Keratinocyte (primary cell): ENCODE measurements around the gene PLAAT3. TPM values are rescaled to one million over a fixed set of nuclear protein-coding genes. Genes with fewer than 3 reads are reported as not detected.

Experiments used
- DNase-seq: peaks from one replicate; pipeline ENCODE4 v3.0.0-alpha.2; 2011; ENCODE audit warnings: low read depth, missing footprints, low spot score
- FAIRE-seq: peaks from 2 replicates; lab custom pipeline; 2011; peaks lifted over from hg19 to GRCh38; lab: Jason Lieb, UNC
- H2AFZ ChIP-seq: 2 replicates; pipeline ENCODE4 v1.6.0; 2012; ENCODE audit warnings: low read length, control low read depth, inconsistent platforms; ENCODE audit not compliant: control insufficient read depth
- H3K27ac ChIP-seq: 2 replicates; pipeline ENCODE4 v1.5.1; 2011; ENCODE audit warnings: low read length; ENCODE audit not compliant: control insufficient read depth, insufficient read depth
- H3K27me3 ChIP-seq: 3 replicates; pipeline ENCODE4 v1.6.0; 2011; ENCODE audit warnings: low read length; ENCODE audit not compliant: control insufficient read depth, insufficient read depth; ENCODE audit errors: extremely low read depth
- H3K36me3 ChIP-seq, 2 experiments: 2 replicates in 1 of 2; 3 replicates in 1 of 2; pipeline ENCODE4 v1.5.1; 2011; ENCODE audit warnings: low read length in 2 of 2, mild to moderate bottlenecking in 1 of 2; ENCODE audit not compliant: control insufficient read depth in 2 of 2, insufficient read depth in 2 of 2; ENCODE audit errors: extremely low read depth in 1 of 2
- H3K4me1 ChIP-seq: 3 replicates; pipeline ENCODE4 v1.5.1; 2011; ENCODE audit warnings: low read length; ENCODE audit not compliant: control insufficient read depth, insufficient read depth; ENCODE audit errors: extremely low read depth
- H3K4me2 ChIP-seq: 3 replicates; pipeline ENCODE4 v1.6.0; 2011; ENCODE audit warnings: low read depth, low read length; ENCODE audit not compliant: control insufficient read depth, insufficient read depth; ENCODE audit errors: extremely low read depth
- H3K4me3 ChIP-seq, 3 experiments: fragments of 200-600 bp in 1 of 3; sonication (generic) in 1 of 3; 2 replicates in 2 of 3; 3 replicates in 1 of 3; pipeline ENCODE4 v1.5.1; 2011 to 2016; ENCODE audit warnings: low read length in 3 of 3, mild to moderate bottlenecking in 3 of 3, control low read depth in 2 of 3, inconsistent platforms in 1 of 3, low read depth in 1 of 3, mixed read lengths in 1 of 3, mixed run types in 1 of 3, moderate library complexity in 1 of 3; ENCODE audit not compliant: control insufficient read depth in 2 of 3, insufficient read depth in 2 of 3; ENCODE audit errors: extremely low read depth in 1 of 3
- H3K79me2 ChIP-seq: 2 replicates; pipeline ENCODE4 v1.6.0; 2012; ENCODE audit warnings: low read length; ENCODE audit not compliant: control insufficient read depth, insufficient read depth
- H3K9ac ChIP-seq: 3 replicates; pipeline ENCODE4 v1.6.0; 2011; ENCODE audit warnings: low read length; ENCODE audit not compliant: control insufficient read depth, insufficient read depth; ENCODE audit errors: extremely low read depth
- H3K9me1 ChIP-seq: 3 replicates; pipeline ENCODE4 v1.6.0; 2011; ENCODE audit warnings: low read length; ENCODE audit not compliant: control insufficient read depth, insufficient read depth; ENCODE audit errors: extremely low read depth
- H3K9me3 ChIP-seq: 2 replicates; pipeline ENCODE4 v1.5.1; 2012; ENCODE audit warnings: low read depth, low read length; ENCODE audit not compliant: control insufficient read depth
- H4K20me1 ChIP-seq: 3 replicates; pipeline ENCODE4 v1.6.0; 2011; ENCODE audit warnings: low read length; ENCODE audit not compliant: control insufficient read depth, insufficient read depth; ENCODE audit errors: extremely low read depth
- CTCF ChIP-seq, 3 experiments: IDR thresholded peaks in 1 of 3; conservative IDR thresholded peaks in 1 of 3; optimal IDR thresholded peaks in 1 of 3; 2 replicates in 2 of 3; 3 replicates in 1 of 3; pipeline versions ENCODE3 to v1.5.1; 2011; ENCODE audit warnings: low read length in 3 of 3, mild to moderate bottlenecking in 3 of 3, moderate library complexity in 2 of 3, control low read depth in 1 of 3, inconsistent platforms in 1 of 3; ENCODE audit not compliant: insufficient read depth in 2 of 3; ENCODE audit errors: extremely low read depth in 1 of 3
- EZH2 ChIP-seq: IDR thresholded peaks from one replicate; pipeline ENCODE4 v1.6.1; 2012; ENCODE audit warnings: inconsistent platforms, mild to moderate bottlenecking, low read length, moderate library complexity
- dilution Hi-C: fragments of 300-500 bp; cut with MboI; formaldehyde crosslinking; loops from one replicate; pipeline ENCODE4 v1.7.0; 2020; ENCODE audit warnings: low sequenced_read_pairs; ENCODE audit not compliant: extremely low pct_ligation_motif_present
- polyA plus RNA-seq, 5 experiments: library from polyadenylated mRNA; depleted of rRNA in 3 of 5; stranded (reverse) in 3 of 5; stranded (forward) in 1 of 5; unstranded in 1 of 5; fragments of >200 nt; gene quantifications; 1 replicate in 1 of 5; 2 replicates in 3 of 5; 3 replicates in 1 of 5; pipeline versions ENCODE4 v1.2.1 to v1.2.3, GENCODE V29; 2011 to 2012; ENCODE audit warnings: missing spikeins in 2 of 5, low read depth in 1 of 5, low replicate concordance in 1 of 5

The PLAAT3 gene
- polyA plus RNA-seq, 1 donor (not counting 4 experiments of a cell fraction or from before 2014, with no cell fraction given) = 0.20 TPM

GRCh38 chr11:63572026-63572688, 42.1 kb downstream of the PLAAT3 start:
- Histone ChIP-seq H2AFZ (no peak overlapping the region), H3K4me1 (peaks cover 10% of the 10 kb centered on the region), H3K27ac (no peak overlapping the region), H3K4me2 (no peak overlapping the region), H3K27me3 (no peaks in the 10 kb centered on the region), H3K36me3 (no peaks in the 10 kb centered on the region), H4K20me1 (no peaks in the 10 kb centered on the region), H3K4me3 (no peak overlapping the region), H3K9me1 (no peaks in the 10 kb centered on the region), H3K9ac (no peak overlapping the region), H3K9me3 (no peaks in the 10 kb centered on the region), H3K79me2 (no peaks in the 10 kb centered on the region)
- TF ChIP-seq EZH2 (no peak), CTCF (optimal IDR thresholded peaks at IDR 0.05 in 1 of 3, IDR thresholded peaks at IDR 0.05 in 1 of 3, conservative IDR thresholded peaks at IDR 0.05 in 1 of 3; ENCODE audit: extremely low read depth in 1 of 3, insufficient read depth in 2 of 3, low read length in 3 of 3) (no peak)
- no peak for DNase-seq
- dilution Hi-C loops = no loop called here
- FAIRE-seq = no peak

GRCh38 chr11:63569570-63569969, 44.7 kb downstream of the PLAAT3 start:
- dilution Hi-C loops = no loop called here
- Histone ChIP-seq H3K9ac (no peak overlapping the region), H4K20me1 (no peaks in the 10 kb centered on the region), H2AFZ (no peak overlapping the region), H3K4me1 (peaks cover 34% of the 10 kb centered on the region), H3K27me3 (no peaks in the 10 kb centered on the region), H3K9me1 (no peaks in the 10 kb centered on the region), H3K27ac (no peak overlapping the region), H3K4me2 (no peak overlapping the region), H3K79me2 (no peaks in the 10 kb centered on the region), H3K4me3 (no peak overlapping the region), H3K9me3 (no peaks in the 10 kb centered on the region), H3K36me3 (no peaks in the 10 kb centered on the region)
- DNase-seq (no peak), FAIRE-seq (no peak)
- TF ChIP-seq CTCF (optimal IDR thresholded peaks at IDR 0.05 in 1 of 3, IDR thresholded peaks at IDR 0.05 in 1 of 3, conservative IDR thresholded peaks at IDR 0.05 in 1 of 3; ENCODE audit: extremely low read depth in 1 of 3, insufficient read depth in 2 of 3, low read length in 3 of 3) (no peak), EZH2 (no peak)
